HepG2 (cell line): Measurements from ENCODE around the gene ARHGAP45. TPM values are rescaled to one million over a fixed set of nuclear protein-coding genes. Genes with fewer than 3 reads are reported as not detected.
A peak's percentile ranks its signal among the peaks of the same experiment; 100 is the strongest.

Source experiments
- HNF4G ChIP-seq, 2 experiments: sonication (generic) in 1 of 2; formaldehyde crosslinking in 1 of 2; IDR thresholded peaks; 2 replicates each; pipeline versions ENCODE4 v1.4.0 to v1.6.1; 2011 to 2020; ENCODE audit warnings: borderline replicate concordance in 2 of 2, low read depth in 2 of 2, mild to moderate bottlenecking in 2 of 2, low read length in 1 of 2, missing genetic modification reagents in 1 of 2, moderate library complexity in 1 of 2
- MXD1 ChIP-seq: sonication (generic); formaldehyde crosslinking; IDR thresholded peaks from 2 replicates; pipeline ENCODE4 v1.4.0; 2020; ENCODE audit warnings: mild to moderate bottlenecking, missing genetic modification reagents
- NKX3-1 ChIP-seq: sonication (generic); formaldehyde crosslinking; IDR thresholded peaks from 2 replicates; pipeline ENCODE4 v1.5.0; 2020; ENCODE audit warnings: missing genetic modification reagents
- NR0B2 ChIP-seq: sonication (generic); formaldehyde crosslinking; IDR thresholded peaks from 2 replicates; pipeline ENCODE4 v1.4.0; 2020; ENCODE audit warnings: mild to moderate bottlenecking, missing genetic modification reagents
- NR2C2 ChIP-seq: sonication (generic); formaldehyde crosslinking; IDR thresholded peaks from 2 replicates; pipeline ENCODE4 v1.4.0; 2020; ENCODE audit warnings: missing genetic modification reagents, mild to moderate bottlenecking, moderate library complexity, borderline replicate concordance
- NR2F1 ChIP-seq, 2 experiments: fragments of 450-650 bp in 1 of 2; formaldehyde crosslinking in 1 of 2; IDR thresholded peaks; 2 replicates each; pipeline versions ENCODE4 v1.5.0 to v1.6.1; 2016 to 2020; ENCODE audit warnings: mild to moderate bottlenecking in 1 of 2, missing compliant biosample characterization in 1 of 2, missing genetic modification reagents in 1 of 2, moderate library complexity in 1 of 2
- PCBP2 ChIP-seq: fragments of 200-400 bp; formaldehyde crosslinking; optimal IDR thresholded peaks from 2 replicates; pipeline ENCODE3; 2018; ENCODE audit warnings: low read length, low read depth; ENCODE audit not compliant: poor library complexity, severe bottlenecking
- POLR2A ChIP-seq, 2 experiments: IDR thresholded peaks; 2 replicates each; pipeline ENCODE4 v1.6.1; 2011; ENCODE audit warnings: low read depth in 2 of 2, low read length in 2 of 2, mild to moderate bottlenecking in 1 of 2, moderate library complexity in 1 of 2; ENCODE audit not compliant: insufficient read depth in 1 of 2
- RBFOX2 ChIP-seq: fragments of 200-400 bp; formaldehyde crosslinking; IDR thresholded peaks from 2 replicates; pipeline ENCODE4 v1.6.1; 2017; ENCODE audit warnings: low read depth, mild to moderate bottlenecking, low read length
- SMAD9 ChIP-seq: sonication (generic); formaldehyde crosslinking; IDR thresholded peaks from 2 replicates; pipeline ENCODE4 v1.5.1; 2020; ENCODE audit warnings: mild to moderate bottlenecking, missing genetic modification reagents
- SRSF1 ChIP-seq: fragments of 200-400 bp; formaldehyde crosslinking; optimal IDR thresholded peaks from 2 replicates; pipeline ENCODE3; 2017; ENCODE audit warnings: mild to moderate bottlenecking, low read depth, low read length, moderate library complexity
- TARDBP ChIP-seq: sonication (generic); formaldehyde crosslinking; IDR thresholded peaks from 2 replicates; pipeline ENCODE4 v1.8.0; 2022; ENCODE audit warnings: mild to moderate bottlenecking, missing genetic modification reagents
- ZFY ChIP-seq: sonication (generic); formaldehyde crosslinking; IDR thresholded peaks from 2 replicates; pipeline ENCODE4 v1.4.0; 2020; ENCODE audit warnings: missing genetic modification reagents
- ZNF143 ChIP-seq: sonication (generic); formaldehyde crosslinking; IDR thresholded peaks from 2 replicates; pipeline ENCODE4 v1.4.0; 2020; ENCODE audit warnings: missing genetic modification reagents
- ZNF296 ChIP-seq: sonication (generic); formaldehyde crosslinking; conservative IDR thresholded peaks from 2 replicates; pipeline ENCODE4 v1.5.0; 2020; ENCODE audit warnings: mild to moderate bottlenecking, missing genetic modification reagents
- ZNF34 ChIP-seq: sonication (generic); formaldehyde crosslinking; IDR thresholded peaks from 2 replicates; pipeline ENCODE4 v1.4.0; 2020; ENCODE audit warnings: mild to moderate bottlenecking, missing genetic modification reagents, borderline replicate concordance
- ZNF432 ChIP-seq: sonication (generic); formaldehyde crosslinking; IDR thresholded peaks from 2 replicates; pipeline ENCODE4 v1.5.0; 2020; ENCODE audit warnings: missing genetic modification reagents, mild to moderate bottlenecking, borderline replicate concordance
- ZNF530 ChIP-seq: sonication (generic); formaldehyde crosslinking; IDR thresholded peaks from 2 replicates; pipeline ENCODE4 v1.5.0; 2020; ENCODE audit warnings: low read depth, mild to moderate bottlenecking, missing genetic modification reagents
- ZNF558 ChIP-seq: sonication (generic); formaldehyde crosslinking; IDR thresholded peaks from 2 replicates; pipeline ENCODE4 v1.9.0; 2022; ENCODE audit warnings: mild to moderate bottlenecking, missing genetic modification reagents, borderline replicate concordance
- ZNF607 ChIP-seq: sonication (generic); formaldehyde crosslinking; IDR thresholded peaks from 2 replicates; pipeline ENCODE4 v1.5.1; 2020; ENCODE audit warnings: missing genetic modification reagents, mild to moderate bottlenecking, borderline replicate concordance
- ZNF616 ChIP-seq: sonication (generic); formaldehyde crosslinking; IDR thresholded peaks from 2 replicates; pipeline ENCODE4 v1.5.0; 2020; ENCODE audit warnings: low read depth, mild to moderate bottlenecking, missing genetic modification reagents
- ZNF619 ChIP-seq: sonication (generic); formaldehyde crosslinking; IDR thresholded peaks from 2 replicates; pipeline ENCODE4 v1.4.0; 2020; ENCODE audit warnings: mild to moderate bottlenecking, missing genetic modification reagents
- ZXDC ChIP-seq: sonication (generic); formaldehyde crosslinking; IDR thresholded peaks from 2 replicates; pipeline ENCODE4 v1.5.0; 2020; ENCODE audit warnings: mild to moderate bottlenecking, missing genetic modification reagents
- polyA plus RNA-seq, 8 experiments: library from polyadenylated mRNA; depleted of rRNA in 3 of 8; stranded (reverse) in 7 of 8; unstranded in 1 of 8; fragments of >200 nt; fragmentation: Illumina TruSeq in 4 of 8; extraction: Trizol in 4 of 8; gene quantifications; 2 replicates each; pipeline versions ENCODE4 v1.2.1 to v1.2.3, GENCODE V29; 2011 to 2016; ENCODE audit warnings: low read depth in 4 of 8, missing spikeins in 1 of 8, mixed read lengths in 1 of 8; ENCODE audit not compliant: insufficient read depth in 1 of 8
- total RNA-seq, 5 experiments: library from RNA; depleted of rRNA; stranded (reverse); fragments of >200 nt; fragmentation: Illumina TruSeq; extraction: Trizol; gene quantifications; 2 replicates each; pipeline ENCODE4 v1.2.3, GENCODE V29; 2016; ENCODE audit warnings: low read depth in 1 of 5

The ARHGAP45 gene
- total and polyA plus RNA-seq, 2 of the 13 experiments (the other 11 are each of a cell fraction or from before 2014, with no cell fraction given) = 0.84 to 32.0 TPM

- TF ChIP-seq ZNF607 = peak; percentile 26; the same call in 1 of the 2 replicates
- 0 out of 2 replicates have a peak, but pooled peaks have one; percentile 50 for TF ChIP-seq SMAD9
- TF ChIP-seq ZNF432 (CRISPR knock-in tag) = 0 out of 2 replicates have a peak, but pooled peaks have one; percentile 25
- 0 out of 2 replicates have a peak, but pooled peaks have one; percentile 50 for TF ChIP-seq ZXDC (CRISPR knock-in tag)
- 0 out of 2 replicates have a peak, but pooled peaks have one; percentile 28 for TF ChIP-seq ZNF296 (CRISPR knock-in tag)
- TF ChIP-seq ZNF558 (CRISPR knock-in tag) = peak; percentile 8; the same call in 1 of the 2 replicates
- no peak; the same call in 1 of the 2 replicates for TF ChIP-seq ZFY (CRISPR knock-in tag)
- TF ChIP-seq ZNF143 (CRISPR knock-in tag) = 0 out of 2 replicates have a peak, but pooled peaks have one; percentile 28
- TF ChIP-seq HNF4G (IDR thresholded peaks at IDR 0.05; ENCODE audit: borderline replicate concordance, low read depth, low read length) = 0 out of 2 replicates have a peak, but pooled peaks have one; percentile 28
- TF ChIP-seq HNF4G (CRISPR knock-in tag; IDR thresholded peaks at IDR 0.05; ENCODE audit: borderline replicate concordance, low read depth) = no peak; the same call in 1 of the 2 replicates
- TF ChIP-seq ZNF616 = 0 out of 2 replicates have a peak, but pooled peaks have one; percentile 11
- no peak for TF ChIP-seq ZNF530 (CRISPR knock-in tag)
- no peak for TF ChIP-seq NR0B2 (CRISPR knock-in tag)
- peak; percentile 34 for TF ChIP-seq SRSF1
- TF ChIP-seq PCBP2 = no peak
- TF ChIP-seq ZNF34 (CRISPR knock-in tag) = 0 out of 2 replicates have a peak, but pooled peaks have one; percentile 6
- TF ChIP-seq RBFOX2 = no peak
- 0 out of 4 replicates have a peak, but pooled peaks of 1 of the 2 experiments have one; percentile 19 for TF ChIP-seq POLR2A (IDR thresholded peaks at IDR 0.05; ENCODE audit: insufficient read depth in 1 of 2, low read depth in 2 of 2, low read length in 2 of 2)
- 0 out of 2 replicates have a peak, but pooled peaks have one; percentile 20 for TF ChIP-seq NKX3-1 (CRISPR knock-in tag)
- TF ChIP-seq ZNF619 (CRISPR knock-in tag) = 0 out of 2 replicates have a peak, but pooled peaks have one; percentile 23
- no peak for TF ChIP-seq TARDBP (CRISPR knock-in tag)
- TF ChIP-seq NR2C2 (CRISPR knock-in tag) = peak; percentile 76
- peak in 1 of 2 experiments; percentile 60; a peak in 1 of 4 replicates for TF ChIP-seq NR2F1 (CRISPR knock-in tag; IDR thresholded peaks at IDR 0.05)
- TF ChIP-seq MXD1 (CRISPR knock-in tag) = peak; percentile 21; the same call in 1 of the 2 replicates
Observed at GRCh38 chr19:1019980-1020867, 46.7 kb upstream of the ARHGAP45 start (continued).
